ENCODE data around the gene SHLD1. TPM values are rescaled to one million over a fixed set of nuclear protein-coding genes. Genes with fewer than 3 reads are reported as not detected.

SHLD1 gene
- total and polyA plus RNA-seq, 5 experiments from 2014 or later = 11.2 to 23.5 (median 19.1) TPM

DNA sequence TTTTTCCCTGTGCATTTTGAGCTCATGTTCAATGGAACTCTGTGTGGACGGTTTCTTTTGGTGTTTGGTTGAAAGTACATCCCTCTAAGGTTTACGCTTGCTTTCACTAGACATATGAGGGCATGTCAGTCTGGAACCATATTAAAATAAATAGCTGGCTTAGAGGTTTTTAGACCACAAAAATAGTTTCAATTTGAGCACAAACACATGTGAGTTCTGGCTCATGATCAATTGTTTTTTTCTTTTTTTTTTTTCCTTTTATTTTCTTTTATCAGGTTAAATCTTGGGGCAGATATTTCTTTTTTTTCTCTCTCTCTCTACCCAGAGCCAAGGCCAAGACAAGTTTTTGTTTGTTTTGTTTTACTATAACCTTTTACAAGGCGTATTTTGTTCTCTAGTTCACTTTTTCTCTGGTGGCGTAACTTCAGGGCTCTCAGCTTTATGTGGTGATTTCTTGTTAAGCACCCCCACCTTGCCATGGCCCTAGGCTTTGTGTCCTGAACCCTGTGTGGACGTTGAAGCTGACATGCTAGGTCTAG is 92.9 kb downstream of the SHLD1 start:
- Mint-ChIP-seq H3K4me3 (peak overlapping the region in 3 of 10 donors; percentile 15 to 44 (median 29)), H3K9me3 (peaks cover 0 to 4% (median 0%) of the 10 kb centered on the region in 9 donors), H3K36me3 (peaks cover 0 to 17% (median 5%) of the 10 kb centered on the region in 3 donors), H3K27me3 (no peaks in the 10 kb centered on the region), H3K4me1 (peaks cover 8 to 29% (median 24%) of the 10 kb centered on the region in 4 donors), H3K27ac (peak overlapping the region in 6 of 10 donors; percentile 18 to 93 (median 54))
- ATAC-seq (peak; percentile 33 to 65), DNase-seq (peak in 1 of 10 donors; percentile 24)
- POLR2A ChIA-PET = interaction anchor here (0.7 kb wide), 1 partner anchor 64 kb away, joined by 4 read pairs; no protein-coding TSS in a partner anchor

DNA sequence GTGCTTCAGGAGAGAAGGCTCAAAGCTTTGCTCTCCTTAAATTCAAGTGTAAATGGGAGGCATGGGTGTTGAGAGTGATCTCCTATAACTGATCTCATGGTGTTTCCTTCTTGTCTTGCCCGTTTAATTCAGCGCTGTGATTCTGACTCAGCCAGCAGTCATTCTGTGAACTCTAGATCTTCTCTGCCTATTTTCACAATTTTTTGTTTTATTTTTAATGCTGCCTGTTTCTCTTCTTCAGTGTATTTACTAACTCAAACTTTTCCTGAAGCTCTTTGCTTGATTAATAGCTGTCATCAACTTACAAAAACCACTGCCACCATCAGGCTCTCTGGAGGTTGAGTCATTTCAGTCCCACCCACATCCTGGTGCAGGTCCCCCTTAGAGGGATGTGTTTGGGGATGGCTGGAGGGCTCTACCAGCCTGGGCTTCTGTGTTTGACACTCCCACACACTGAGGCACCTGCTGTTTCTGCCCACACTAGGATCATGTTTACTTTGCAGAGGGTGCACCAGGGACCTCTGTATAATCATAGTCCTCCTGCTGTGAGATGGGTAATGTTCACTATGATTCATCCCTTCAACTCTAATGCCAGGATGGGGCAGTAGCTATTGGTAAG is 94.0 kb downstream of the SHLD1 start:
- POLR2A ChIA-PET = no interaction called here
- ATAC-seq (peak; percentile 54 to 78), DNase-seq (peak in 1 of 10 donors; percentile 12)
- Mint-ChIP-seq H3K27me3 (no peaks in the 10 kb centered on the region), H3K27ac (peak overlapping the region in 5 of 10 donors; percentile 32 to 93 (median 49)), H3K4me3 (peak overlapping the region in 7 of 10 donors; percentile 7 to 39 (median 24)), H3K4me1 (peaks cover 10 to 30% (median 26%) of the 10 kb centered on the region in 4 donors), H3K36me3 (peaks cover 0 to 20% (median 5%) of the 10 kb centered on the region in 3 donors), H3K9me3 (peaks cover 0 to 4% (median 0%) of the 10 kb centered on the region in 9 donors)

DNA sequence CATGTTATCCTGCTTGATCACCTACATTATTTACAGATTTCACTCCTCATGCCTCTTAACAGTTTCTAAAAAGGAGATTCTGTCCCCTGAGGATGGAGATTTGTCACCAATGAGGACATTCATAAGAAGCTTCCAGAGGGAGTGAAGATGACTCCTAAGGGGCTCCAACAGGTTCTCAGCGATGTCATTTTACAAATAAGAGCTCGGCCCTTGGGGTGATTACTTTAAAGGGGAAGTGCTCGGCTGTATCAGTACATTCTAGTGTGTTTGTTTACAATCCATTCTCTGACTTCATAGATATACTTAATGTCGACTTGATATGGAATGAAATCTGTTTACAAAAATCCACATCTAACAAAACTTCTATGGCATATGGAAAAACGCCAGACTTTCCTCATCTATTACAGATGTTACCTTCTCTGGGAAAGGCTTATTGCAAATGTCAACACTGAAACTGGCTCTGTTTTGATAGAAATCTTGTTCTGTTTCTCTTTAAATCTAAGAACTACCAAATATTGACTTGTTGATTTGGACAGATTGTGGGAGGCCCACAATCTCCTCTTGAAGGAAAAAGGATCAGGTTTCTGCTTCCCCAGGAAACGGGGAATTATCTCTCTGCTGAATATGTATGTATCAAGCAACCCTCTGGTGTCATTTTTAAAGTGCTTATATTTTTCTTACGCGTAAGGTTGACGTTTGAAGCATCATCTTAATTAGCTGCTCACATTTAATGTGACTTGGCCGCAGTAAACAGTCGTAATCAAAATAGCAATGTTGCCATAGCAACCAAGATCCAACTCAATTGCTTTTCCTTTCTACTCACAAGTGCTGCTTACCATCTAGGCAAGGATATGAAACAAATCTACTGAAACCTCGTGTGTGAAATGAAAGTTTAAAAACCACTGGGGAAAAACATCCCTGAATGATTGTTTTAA is 95.7 kb downstream of the SHLD1 start:
- Mint-ChIP-seq H3K27ac (peak overlapping the region in 1 of 10 donors; percentile 14), H3K36me3 (peaks cover 0 to 24% (median 8%) of the 10 kb centered on the region in 3 donors), H3K4me3 (peak overlapping the region in 1 of 10 donors; percentile 14), H3K9me3 (peaks cover 0 to 4% (median 0%) of the 10 kb centered on the region in 9 donors), H3K4me1 (peaks cover 10 to 30% (median 26%) of the 10 kb centered on the region in 4 donors), H3K27me3 (no peaks in the 10 kb centered on the region)
- ATAC-seq (no peak), DNase-seq (no peak)
- POLR2A ChIA-PET = no interaction called here

DNA sequence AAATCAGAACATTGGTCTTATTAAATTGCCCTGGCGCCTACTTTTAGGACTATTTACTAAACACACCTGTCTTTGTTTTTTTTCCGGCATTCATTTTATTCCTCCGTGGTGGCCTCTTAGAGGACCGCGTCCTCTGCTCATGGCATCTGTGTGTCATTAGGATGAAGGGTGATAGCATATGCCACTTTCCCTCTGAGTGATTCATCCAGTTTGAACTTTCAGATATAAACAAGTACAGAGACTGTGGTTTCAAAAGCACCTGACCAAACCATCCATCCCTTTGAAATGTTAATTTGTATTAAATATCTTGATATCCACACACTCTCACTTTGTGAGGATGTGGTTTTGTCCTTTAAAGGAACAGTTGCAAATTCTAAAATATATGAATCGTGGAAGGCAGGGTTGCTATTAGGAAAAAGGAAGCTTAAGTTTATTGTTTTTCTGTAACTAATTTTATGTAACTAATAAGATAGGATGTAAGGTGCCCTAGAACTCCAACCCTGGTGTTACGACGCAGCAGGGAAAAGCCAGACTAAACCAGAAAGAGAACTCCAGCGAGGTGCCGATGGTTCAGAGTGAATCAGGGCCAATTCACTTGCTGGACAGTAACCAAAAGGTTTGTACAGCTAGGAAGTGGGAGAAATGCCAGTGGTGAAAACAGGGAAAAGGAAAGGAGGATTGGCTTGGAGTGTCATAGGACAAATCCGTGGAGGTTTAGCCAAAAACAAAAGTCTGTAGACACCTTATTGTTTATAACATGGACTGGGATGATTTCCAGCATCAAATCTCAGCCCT is 98.7 kb downstream of the SHLD1 start:
- ATAC-seq (no peak), DNase-seq (no peak)
- POLR2A ChIA-PET = no interaction called here
- no peaks in the 10 kb centered on the region for H3K9me3 Mint-ChIP-seq
- peak overlapping the region in 1 of 10 donors; percentile 28 for H3K4me3 Mint-ChIP-seq
- no peaks in the 10 kb centered on the region for H3K27me3 Mint-ChIP-seq
- peaks cover 0 to 16% (median 8%) of the 10 kb centered on the region in 3 donors for H3K36me3 Mint-ChIP-seq
- peaks cover 6 to 14% (median 9%) of the 10 kb centered on the region in 4 donors for H3K4me1 Mint-ChIP-seq
- peak overlapping the region in 1 of 10 donors; percentile 40 for H3K27ac Mint-ChIP-seq

DNA sequence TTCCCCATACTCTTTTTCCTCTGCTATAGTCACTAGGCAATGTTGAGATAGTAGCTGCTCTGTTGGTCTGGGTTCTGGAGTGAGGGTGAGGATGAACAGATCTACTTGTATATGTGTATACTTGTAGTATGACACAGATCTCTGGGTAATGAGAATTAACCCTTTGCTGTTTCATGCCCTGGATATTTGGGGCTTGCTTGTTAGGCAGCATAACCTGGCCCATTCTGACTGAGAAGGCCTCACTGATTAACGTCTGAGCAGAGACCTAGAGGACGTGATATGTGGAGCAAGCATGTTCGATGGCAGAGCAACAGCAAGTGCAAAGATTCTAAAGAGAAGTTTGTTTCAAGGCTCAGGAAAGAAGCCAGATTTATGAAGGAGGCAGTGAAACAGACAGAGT is 105.7 kb downstream of the SHLD1 start:
- H3K4me3 Mint-ChIP-seq = no peak overlapping the region
- no peak for ATAC-seq
- peaks cover 0 to 1% (median 0%) of the 10 kb centered on the region in 4 donors for H3K4me1 Mint-ChIP-seq
- no peak for DNase-seq
- no peak overlapping the region for H3K27ac Mint-ChIP-seq
- peaks cover 0 to 10% (median 7%) of the 10 kb centered on the region in 3 donors for H3K36me3 Mint-ChIP-seq
- no peaks in the 10 kb centered on the region for H3K9me3 Mint-ChIP-seq
- H3K27me3 Mint-ChIP-seq = no peaks in the 10 kb centered on the region
- POLR2A ChIA-PET = no interaction called here

DNA sequence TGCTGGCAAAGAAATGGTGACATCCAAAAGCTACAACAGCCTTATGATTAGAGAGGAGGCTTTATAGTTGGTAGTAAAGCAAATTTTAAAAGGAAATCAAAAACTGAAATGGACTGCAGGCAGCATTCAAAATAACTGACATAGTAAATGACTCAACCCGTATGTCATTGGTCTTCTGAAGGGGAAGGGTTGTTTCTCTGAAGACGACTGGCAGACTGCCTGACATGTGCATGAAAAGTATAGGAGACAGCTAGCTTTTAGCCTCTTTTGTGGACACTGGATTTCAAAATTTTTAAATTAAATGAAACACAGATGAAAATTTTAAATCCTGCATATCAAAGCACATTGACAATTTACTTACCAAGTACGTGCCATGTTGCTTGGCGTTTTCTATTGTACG is 109.4 kb downstream of the SHLD1 start:
- Mint-ChIP-seq H3K9me3 (no peaks in the 10 kb centered on the region), H3K4me3 (no peak overlapping the region), H3K27ac (no peak overlapping the region), H3K36me3 (peaks cover 0 to 25% (median 19%) of the 10 kb centered on the region in 3 donors), H3K27me3 (no peaks in the 10 kb centered on the region), H3K4me1 (peaks cover 0 to 5% (median 4%) of the 10 kb centered on the region in 4 donors)
- DNase-seq (no peak), ATAC-seq (no peak)
- POLR2A ChIA-PET = no interaction called here

DNA sequence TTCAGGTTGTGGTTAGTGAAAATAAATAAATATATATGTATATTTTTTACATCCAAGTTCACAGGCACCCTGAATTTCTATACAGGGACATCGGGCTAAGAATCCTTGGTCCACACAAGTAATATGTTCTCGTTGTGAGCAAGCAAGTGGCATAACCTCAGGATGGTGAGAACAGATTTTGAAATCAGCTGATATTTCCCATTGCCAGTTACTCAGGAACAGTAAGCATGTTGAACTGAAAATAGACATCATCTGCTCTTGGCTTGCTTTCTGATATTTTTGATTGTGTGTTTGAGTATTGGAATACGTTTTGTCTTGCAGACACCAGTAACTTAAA is 112.5 kb downstream of the SHLD1 start:
- no peak overlapping the region for H3K4me3 Mint-ChIP-seq
- ATAC-seq (no peak), DNase-seq (no peak)
- H3K4me1 Mint-ChIP-seq = peaks cover 0 to 6% (median 4%) of the 10 kb centered on the region in 4 donors
- POLR2A ChIA-PET = no interaction called here
- H3K36me3 Mint-ChIP-seq = peaks cover 0 to 21% (median 12%) of the 10 kb centered on the region in 3 donors
- no peaks in the 10 kb centered on the region for H3K27me3 Mint-ChIP-seq
- H3K9me3 Mint-ChIP-seq = no peaks in the 10 kb centered on the region
- no peak overlapping the region for H3K27ac Mint-ChIP-seq

DNA sequence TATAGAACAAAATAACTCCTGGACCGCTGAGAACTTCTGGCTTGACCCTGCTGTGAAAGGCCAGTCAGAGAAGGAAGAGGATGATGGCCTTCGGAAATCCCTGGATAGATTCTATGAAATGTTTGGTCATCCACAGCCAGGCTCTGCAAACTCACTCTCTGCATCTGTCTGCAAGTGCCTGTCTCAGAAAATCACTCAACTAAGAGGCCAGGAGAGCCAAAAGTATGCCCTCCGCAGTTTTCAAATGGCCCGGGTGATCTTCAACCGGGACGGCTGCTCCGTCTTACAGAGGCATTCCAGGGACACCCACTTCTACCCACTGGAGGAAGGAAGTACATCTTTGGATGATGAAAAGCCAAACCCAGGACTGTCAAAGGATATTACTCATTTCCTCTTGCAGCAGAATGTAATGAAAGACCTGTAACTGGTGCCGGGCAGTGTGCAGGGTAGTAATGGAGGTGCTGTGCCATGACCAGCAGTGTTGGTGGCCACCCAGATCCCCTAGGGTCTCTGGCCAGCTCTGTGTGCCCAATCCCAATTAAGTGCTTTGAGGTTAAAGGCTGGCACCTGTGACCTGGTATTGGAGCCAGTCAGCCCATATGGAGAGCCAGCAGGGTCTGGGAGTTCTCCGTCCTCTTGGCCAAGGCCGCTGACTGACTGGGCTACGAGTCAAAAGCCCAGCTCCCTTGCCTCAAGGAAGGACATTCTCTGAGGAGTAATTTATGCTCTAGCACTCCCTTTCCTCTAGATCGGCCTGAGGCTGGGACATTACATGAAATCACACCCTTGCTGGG is 113.0 kb downstream of the SHLD1 start:
- POLR2A ChIA-PET = no interaction called here

DNA sequence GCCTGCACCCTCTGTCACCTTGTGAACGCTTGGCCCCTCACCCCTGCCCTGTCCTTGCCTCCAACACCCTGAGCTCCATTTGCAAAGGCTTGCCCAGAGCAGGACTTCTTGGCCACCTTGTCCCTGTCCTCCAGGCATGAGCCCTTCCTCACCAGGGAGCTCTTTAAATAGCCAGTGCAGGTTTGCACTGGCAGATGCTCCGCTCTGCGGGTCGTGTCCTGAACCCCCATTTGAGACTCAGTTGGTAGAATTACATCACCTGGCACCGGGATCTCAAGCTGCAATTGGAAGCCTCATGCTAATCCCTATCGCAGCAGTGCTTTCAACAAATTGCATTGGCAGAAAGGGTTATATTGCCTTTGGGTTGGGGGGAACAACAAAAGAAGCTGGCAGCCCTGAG is 114.2 kb downstream of the SHLD1 start:
- DNase-seq (no peak), ATAC-seq (no peak)
- Mint-ChIP-seq H3K27me3 (no peaks in the 10 kb centered on the region), H3K9me3 (no peaks in the 10 kb centered on the region), H3K4me1 (peaks cover 0 to 6% (median 3%) of the 10 kb centered on the region in 4 donors), H3K27ac (peak overlapping the region in 1 of 10 donors; percentile 46), H3K36me3 (peaks cover 0 to 21% (median 12%) of the 10 kb centered on the region in 3 donors), H3K4me3 (no peak overlapping the region)
- POLR2A ChIA-PET = no interaction called here

More for the DNA sequence above, 113.0 kb downstream of the SHLD1 start:
- H3K27ac Mint-ChIP-seq = no peak overlapping the region
- H3K36me3 Mint-ChIP-seq = peaks cover 0 to 21% (median 12%) of the 10 kb centered on the region in 3 donors
- no peak overlapping the region for H3K4me3 Mint-ChIP-seq
- no peaks in the 10 kb centered on the region for H3K27me3 Mint-ChIP-seq
- DNase-seq (no peak), ATAC-seq (no peak)
- H3K9me3 Mint-ChIP-seq = no peaks in the 10 kb centered on the region
- H3K4me1 Mint-ChIP-seq = peaks cover 0 to 6% (median 4%) of the 10 kb centered on the region in 4 donors

DNA sequence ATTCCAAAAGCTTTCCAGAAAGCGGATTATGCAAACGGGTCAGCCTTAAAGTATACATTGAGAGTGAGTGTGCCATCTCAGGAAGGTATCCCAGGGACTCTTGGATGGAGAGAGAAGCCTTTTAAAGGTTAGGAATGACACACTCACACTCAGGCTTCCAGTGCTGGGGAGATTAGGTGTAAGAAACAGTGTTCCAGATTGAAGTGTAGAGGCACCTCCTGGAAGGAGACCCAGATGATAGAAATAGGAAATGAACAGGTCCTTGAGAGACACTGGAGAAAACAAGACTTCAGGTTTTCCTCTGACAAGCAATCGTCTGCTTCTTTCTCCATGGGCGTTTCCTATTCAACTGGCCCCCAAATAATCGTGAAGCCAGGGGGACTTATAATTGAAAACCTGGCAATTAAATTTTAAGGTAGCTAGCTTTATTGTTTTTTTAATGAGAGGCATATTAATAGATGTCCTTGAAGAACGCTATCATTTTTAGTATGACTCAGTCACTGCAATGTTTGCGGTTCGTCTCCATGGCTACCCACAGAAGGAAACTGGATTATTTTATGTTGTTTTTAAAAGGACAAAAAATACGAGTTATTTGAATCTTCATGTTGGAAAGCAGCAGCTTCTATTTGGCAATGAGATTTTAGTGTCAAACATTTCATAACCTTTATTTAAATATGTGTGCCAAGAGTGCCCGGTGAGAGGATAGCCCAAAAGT is 114.8 kb downstream of the SHLD1 start:
- peak overlapping the region in 1 of 10 donors; percentile 22 for H3K27ac Mint-ChIP-seq
- POLR2A ChIA-PET = no interaction called here
- DNase-seq (no peak), ATAC-seq (no peak)
- no peaks in the 10 kb centered on the region for H3K9me3 Mint-ChIP-seq
- peaks cover 0 to 21% (median 12%) of the 10 kb centered on the region in 3 donors for H3K36me3 Mint-ChIP-seq
- no peak overlapping the region for H3K4me3 Mint-ChIP-seq
- peaks cover 0 to 6% (median 3%) of the 10 kb centered on the region in 4 donors for H3K4me1 Mint-ChIP-seq
- H3K27me3 Mint-ChIP-seq = no peaks in the 10 kb centered on the region

DNA sequence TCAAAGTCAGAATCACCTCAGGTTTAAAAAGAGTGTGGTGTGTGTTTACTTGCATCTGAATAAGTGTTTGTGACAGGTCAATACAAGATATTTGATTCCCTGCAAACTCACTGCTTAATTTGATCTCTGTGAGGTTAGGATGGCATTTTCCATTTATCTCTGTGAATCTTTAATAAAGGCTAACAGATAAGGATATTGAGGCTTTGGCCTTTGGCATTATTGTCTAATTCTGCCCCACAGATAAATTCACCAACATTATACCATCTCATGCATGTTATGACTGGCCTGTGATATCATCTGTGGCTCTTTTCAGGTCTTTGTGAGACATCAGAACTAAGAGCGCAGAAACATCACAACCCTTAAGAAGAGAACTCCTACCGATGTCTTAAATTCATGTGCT is 115.4 kb downstream of the SHLD1 start:
- no peaks in the 10 kb centered on the region for H3K27me3 Mint-ChIP-seq
- H3K4me3 Mint-ChIP-seq = no peak overlapping the region
- H3K4me1 Mint-ChIP-seq = peaks cover 0 to 6% (median 3%) of the 10 kb centered on the region in 4 donors
- peaks cover 0 to 21% (median 12%) of the 10 kb centered on the region in 3 donors for H3K36me3 Mint-ChIP-seq
- POLR2A ChIA-PET = no interaction called here
- peak overlapping the region in 1 of 10 donors; percentile 22 for H3K27ac Mint-ChIP-seq
- no peaks in the 10 kb centered on the region for H3K9me3 Mint-ChIP-seq
- DNase-seq = no peak
- ATAC-seq = no peak
